ENCODE data around the gene DYNLT1. TPM values are rescaled to one million over a fixed set of nuclear protein-coding genes. Genes with fewer than 3 reads are reported as not detected.

DYNLT1 gene
- 100 to 1,000 TPM in 2 of 4 donors, 10 to 100 TPM in 1, 1 to 10 TPM in 1; 2.8 to 104 (median 75.5) TPM for total RNA-seq

- peaks cover 15 to 39% (median 28%) of the 10 kb centered on the region in 4 donors for H3K4me1 ChIP-seq
- no peaks in the 10 kb centered on the region for H3K9me3 ChIP-seq
- H3K27me3 ChIP-seq = no peaks in the 10 kb centered on the region
- DNase-seq = peak; percentile 95
- intact Hi-C loops (cut with DNase I; ENCODE audit: low total_unique reads) = no loop called here
- in situ Hi-C loops (cut with MboI; ENCODE audit: low pct_ligation_motif_present in 1 of 4, low pct_unique_long_range_greater_than_20kb in 1 of 4, low sequenced_read_pairs in 3 of 4) = no loop called here
- TF ChIP-seq, protein P1, sequence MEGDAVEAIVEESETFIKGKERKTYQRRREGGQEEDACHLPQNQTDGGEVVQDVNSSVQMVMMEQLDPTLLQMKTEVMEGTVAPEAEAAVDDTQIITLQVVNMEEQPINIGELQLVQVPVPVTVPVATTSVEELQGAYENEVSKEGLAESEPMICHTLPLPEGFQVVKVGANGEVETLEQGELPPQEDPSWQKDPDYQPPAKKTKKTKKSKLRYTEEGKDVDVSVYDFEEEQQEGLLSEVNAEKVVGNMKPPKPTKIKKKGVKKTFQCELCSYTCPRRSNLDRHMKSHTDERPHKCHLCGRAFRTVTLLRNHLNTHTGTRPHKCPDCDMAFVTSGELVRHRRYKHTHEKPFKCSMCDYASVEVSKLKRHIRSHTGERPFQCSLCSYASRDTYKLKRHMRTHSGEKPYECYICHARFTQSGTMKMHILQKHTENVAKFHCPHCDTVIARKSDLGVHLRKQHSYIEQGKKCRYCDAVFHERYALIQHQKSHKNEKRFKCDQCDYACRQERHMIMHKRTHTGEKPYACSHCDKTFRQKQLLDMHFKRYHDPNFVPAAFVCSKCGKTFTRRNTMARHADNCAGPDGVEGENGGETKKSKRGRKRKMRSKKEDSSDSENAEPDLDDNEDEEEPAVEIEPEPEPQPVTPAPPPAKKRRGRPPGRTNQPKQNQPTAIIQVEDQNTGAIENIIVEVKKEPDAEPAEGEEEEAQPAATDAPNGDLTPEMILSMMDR (IDR thresholded peaks at IDR 0.05) = no peak
- peak; percentile 99 for TF ChIP-seq POLR2A (IDR thresholded peaks at IDR 0.05)
- TF ChIP-seq EP300 (IDR thresholded peaks at IDR 0.05; ENCODE audit: low read depth) = no peak
- TF ChIP-seq POLR2AphosphoS5 (IDR thresholded peaks at IDR 0.05) = peak; percentile 99
- peak within 1 kb of the TSS; percentile 69 to 86 (median 76) for H3K4me3 ChIP-seq
- peak within 1 kb of the TSS; percentile 95 to 99 (median 96) for H3K27ac ChIP-seq
- no peaks in the 10 kb centered on the region for H3K36me3 ChIP-seq
- 0% methylated on average over 42 of the region's 81 CpGs; no CpG with 5 or more reads in 1 of the 2 donors for whole genome bisulfite sequencing, 2 donors (ENCODE audit: low coverage in 1 of 2)
These were observed at the start of gene DYNLT1 for GRCh38 chr6:158644231-158645063. Gene DYNLT1, minus strand, starts transcription at chr6:158644743. Its CDS starts 35 bp downstream, at chr6:158644708.

DNA sequence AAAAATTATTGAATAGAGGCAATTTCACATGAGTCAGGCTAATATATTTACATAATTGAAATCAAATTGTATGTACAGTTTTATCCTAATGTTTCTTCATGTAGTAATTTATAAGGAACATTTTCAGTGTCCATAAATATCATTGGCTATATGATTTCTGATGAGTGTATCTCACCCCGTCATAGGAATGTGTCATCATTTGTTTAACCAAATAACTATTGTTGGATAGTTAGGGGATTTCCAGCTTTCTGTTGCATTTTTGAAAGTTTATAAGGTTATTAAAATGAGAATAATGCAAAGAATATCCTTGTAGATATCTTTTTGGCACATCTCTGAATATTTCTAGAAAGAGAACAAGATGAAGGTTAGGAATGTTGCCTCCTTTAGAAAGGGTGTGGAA lies 44.3 kb upstream of the DYNLT1 start:
- WGBS, 2 donors (ENCODE audit: low coverage in 1 of 2) = 58 to 67% methylated on average over 1 of the region's 1 CpG
- H3K9me3 ChIP-seq = no peaks in the 10 kb centered on the region
- H3K27me3 ChIP-seq = no peaks in the 10 kb centered on the region
- intact Hi-C loops (cut with DNase I; ENCODE audit: low total_unique reads) (no loop called here), in situ Hi-C loops (cut with MboI; ENCODE audit: low pct_ligation_motif_present in 1 of 4, low pct_unique_long_range_greater_than_20kb in 1 of 4, low sequenced_read_pairs in 3 of 4) (loop anchor here in 2 of 4 donors (25.0 kb wide), 2 partner anchors 423 to 477 kb away; no protein-coding TSS in a partner anchor)
- H3K4me3 ChIP-seq = no peak overlapping the region
- peaks cover 0 to 26% (median 4%) of the 10 kb centered on the region in 4 donors for H3K4me1 ChIP-seq
- H3K36me3 ChIP-seq = no peaks in the 10 kb centered on the region
- no peak overlapping the region for H3K27ac ChIP-seq
- no peak for DNase-seq
- TF ChIP-seq EP300 (IDR thresholded peaks at IDR 0.05; ENCODE audit: low read depth) (no peak), POLR2AphosphoS5 (IDR thresholded peaks at IDR 0.05) (no peak)
- TF ChIP-seq, protein P1 (IDR thresholded peaks at IDR 0.05) = no peak

- Histone ChIP-seq H3K36me3 (no peaks in the 10 kb centered on the region), H3K9me3 (no peaks in the 10 kb centered on the region), H3K27me3 (no peaks in the 10 kb centered on the region), H3K4me1 (peaks cover 0 to 26% (median 4%) of the 10 kb centered on the region in 4 donors), H3K27ac (peak overlapping the region; percentile 42 to 60 (median 52)), H3K4me3 (no peak overlapping the region)
- 69 to 82% methylated on average over 2 to 4 of the region's 4 CpGs for WGBS, 2 donors (ENCODE audit: low coverage in 1 of 2)
- TF ChIP-seq, protein P1 (IDR thresholded peaks at IDR 0.05) = no peak
- no peak for TF ChIP-seq POLR2A (IDR thresholded peaks at IDR 0.05)
- no peak for TF ChIP-seq POLR2AphosphoS5 (IDR thresholded peaks at IDR 0.05)
- TF ChIP-seq EP300 (IDR thresholded peaks at IDR 0.05; ENCODE audit: low read depth) = no peak
- in situ Hi-C loops (cut with MboI; ENCODE audit: low pct_ligation_motif_present in 1 of 4, low pct_unique_long_range_greater_than_20kb in 1 of 4, low sequenced_read_pairs in 3 of 4) (loop anchor here in 2 of 4 donors (25.0 kb wide), 2 partner anchors 425 to 475 kb away; no protein-coding TSS in a partner anchor), intact Hi-C loops (cut with DNase I; ENCODE audit: low total_unique reads) (no loop called here)
- DNase-seq = no peak
These were observed 43.0 kb upstream of the DYNLT1 start for GRCh38 chr6:158687506-158687905.

GRCh38 chr6:158686791-158687381 lies 42.3 kb upstream of the DYNLT1 start:
- intact Hi-C loops (cut with DNase I; ENCODE audit: low total_unique reads) = no loop called here
- H3K4me1 ChIP-seq = peaks cover 0 to 26% (median 4%) of the 10 kb centered on the region in 4 donors
- H3K27ac ChIP-seq = peak overlapping the region; percentile 42 to 60 (median 52)
- in situ Hi-C loops (cut with MboI; ENCODE audit: low pct_ligation_motif_present in 1 of 4, low pct_unique_long_range_greater_than_20kb in 1 of 4, low sequenced_read_pairs in 3 of 4) = loop anchor here in 2 of 4 donors (25.0 kb wide), 2 partner anchors 425 to 475 kb away; no protein-coding TSS in a partner anchor
- no peaks in the 10 kb centered on the region for H3K27me3 ChIP-seq
- peak; percentile 13 for DNase-seq
- WGBS, 2 donors (ENCODE audit: low coverage in 1 of 2) = 77 to 93% methylated on average over 3 to 7 of the region's 7 CpGs
- no peaks in the 10 kb centered on the region for H3K36me3 ChIP-seq
- TF ChIP-seq POLR2AphosphoS5 (IDR thresholded peaks at IDR 0.05) = peak in 1 of 3 donors; percentile 9
- TF ChIP-seq POLR2A (IDR thresholded peaks at IDR 0.05) = peak; percentile 23
- TF ChIP-seq, protein P1 (IDR thresholded peaks at IDR 0.05) = no peak
- TF ChIP-seq EP300 (IDR thresholded peaks at IDR 0.05; ENCODE audit: low read depth) = no peak
- H3K4me3 ChIP-seq = no peak overlapping the region
- no peaks in the 10 kb centered on the region for H3K9me3 ChIP-seq
